K562 (cell line): ENCODE measurements around the gene GPR180. TPM values are rescaled to one million over a fixed set of nuclear protein-coding genes. Genes with fewer than 3 reads are reported as not detected.
A peak's percentile ranks its signal among the peaks of the same experiment; 100 is the strongest.

Experiments
- ATAC-seq: fragments of 200-7000 bp; cut with Tn5 transposase; 3 replicates; pipeline ENCODE4 v1.9.1; 2020; ENCODE audit warnings: moderate library complexity
- BruUV-seq: library from RNA; stranded (reverse); fragments of 400-500 nt; replicated peaks from 2 replicates; lab custom pipeline; 2021; lab: Mats Ljungman, UMichigan
- CTCF ChIA-PET: fragments of 300-600 bp; formaldehyde crosslinking; extraction: SDS; loops from one replicate; lab custom pipeline; 2021; ENCODE audit warnings: low intra/inter-chr PET ratio; lab: Yijun Ruan, JAX
- POLR2A ChIA-PET: fragments of 300-600, 350-650 bp; sonication (Branson Sonifier 250); formaldehyde crosslinking; extraction: SDS; loops from one replicate; lab custom pipeline; 2021; ENCODE audit warnings: antibody characterized with exemption, inconsistent platforms; lab: Yijun Ruan, JAX
- DNase-seq, 4 experiments: peaks; one replicate each; pipeline versions ENCODE4 v3.0.0 to v3.0.0-alpha.2; 2011 to 2018; ENCODE audit warnings: low spot score in 3 of 4, mixed read lengths in 3 of 4; ENCODE audit errors: extremely low read depth in 1 of 4
- FAIRE-seq: peaks from 2 replicates; lab custom pipeline; 2011; peaks lifted over from hg19 to GRCh38; lab: Jason Lieb, UNC
- H2AFZ ChIP-seq: 2 replicates; pipeline ENCODE4 v1.6.0; 2011; ENCODE audit warnings: low read depth, low read length, control low read depth, inconsistent platforms
- H3K27ac ChIP-seq: fragments of 200-600 bp; 3 replicates; pipeline ENCODE4 v1.8.0; 2011; ENCODE audit warnings: low read depth, mild to moderate bottlenecking, control low read depth, inconsistent platforms, low read length, moderate library complexity, mixed read lengths; ENCODE audit errors: extremely low read depth
- H3K27me3 ChIP-seq, 2 experiments: fragments of 300-600 bp in 1 of 2; 2 replicates in 1 of 2; 3 replicates in 1 of 2; pipeline versions ENCODE4 v1.6.0 to v1.8.0; 2011; ENCODE audit warnings: inconsistent platforms in 2 of 2, low read length in 2 of 2, mild to moderate bottlenecking in 1 of 2, mixed read lengths in 1 of 2, moderate library complexity in 1 of 2; ENCODE audit not compliant: control insufficient read depth in 2 of 2, insufficient read depth in 2 of 2
- H3K36me3 ChIP-seq: fragments of 300-600 bp; 3 replicates; pipeline ENCODE4 v1.8.0; 2011; ENCODE audit warnings: mild to moderate bottlenecking, low read length, inconsistent platforms; ENCODE audit not compliant: control insufficient read depth, insufficient read depth
- H3K4me1 ChIP-seq, 2 experiments: fragments of 200-600 bp in 1 of 2; replicated peaks in 1 of 2; 2 replicates in 1 of 2; 3 replicates in 1 of 2; pipeline versions ENCODE4 v1.5.1 to v1.8.0; 2011; ENCODE audit warnings: inconsistent platforms in 2 of 2, low read length in 2 of 2, mild to moderate bottlenecking in 1 of 2, mixed read lengths in 1 of 2, moderate library complexity in 1 of 2; ENCODE audit not compliant: control insufficient read depth in 2 of 2, insufficient read depth in 2 of 2
- H3K4me2 ChIP-seq: 2 replicates; pipeline ENCODE4 v1.6.1; 2011; ENCODE audit warnings: low read length, control low read depth, inconsistent platforms, mixed read lengths; ENCODE audit not compliant: insufficient read depth
- H3K4me3 ChIP-seq: fragments of 200-600 bp; sonication (generic), shearing (Covaris generic); 2 replicates; pipeline ENCODE4 v1.5.1; 2016; ENCODE audit warnings: control low read depth, inconsistent platforms
- H3K79me2 ChIP-seq: fragments of 200-600 bp; 3 replicates; pipeline ENCODE4 v1.8.0; 2011; ENCODE audit warnings: low read length, inconsistent platforms; ENCODE audit not compliant: control insufficient read depth, insufficient read depth
- H3K9ac ChIP-seq, 2 experiments: 2 replicates each; pipeline versions ENCODE4 v1.6.0 to v1.6.1; 2011; ENCODE audit warnings: low read depth in 2 of 2, low read length in 2 of 2, control low read depth in 1 of 2, inconsistent platforms in 1 of 2, mild to moderate bottlenecking in 1 of 2, mixed read lengths in 1 of 2; ENCODE audit not compliant: insufficient read depth in 1 of 2
- H3K9me1 ChIP-seq: one replicate; pipeline ENCODE4 v1.6.0; 2011; ENCODE audit warnings: inconsistent platforms, mild to moderate bottlenecking, low read length, moderate library complexity; ENCODE audit not compliant: control insufficient read depth, insufficient read depth
- H3K9me3 ChIP-seq: replicated peaks from 2 replicates; pipeline ENCODE4 v1.5.1; 2011; ENCODE audit warnings: low read depth, low read length, inconsistent platforms; ENCODE audit not compliant: control insufficient read depth, insufficient read depth
- H4K20me1 ChIP-seq: replicated peaks from 2 replicates; pipeline ENCODE4 v1.6.1; 2011; ENCODE audit warnings: low read length, inconsistent platforms, mixed read lengths; ENCODE audit not compliant: control insufficient read depth, insufficient read depth
- CAMTA2 ChIP-seq: fragments of 250-450 bp; sonication (Bioruptor Pico); conservative IDR thresholded peaks from 2 replicates; pipeline ENCODE4 v1.5.1; 2022
- CHD4 ChIP-seq: fragments of 200-600 bp; sonication (generic); IDR thresholded peaks from 3 replicates; pipeline ENCODE4 v1.6.1; 2012; ENCODE audit warnings: low read depth, mild to moderate bottlenecking, mixed read lengths, low read length, inconsistent platforms; ENCODE audit not compliant: insufficient read depth, insufficient replicate concordance, poor library complexity, severe bottlenecking
- NCOA4 ChIP-seq: fragments of 450-650 bp; IDR thresholded peaks from 2 replicates; pipeline ENCODE4 v1.6.1; 2018; ENCODE audit warnings: mild to moderate bottlenecking; ENCODE audit not compliant: partially characterized antibody
- NR1H2 ChIP-seq: sonication (generic); formaldehyde crosslinking; IDR thresholded peaks from 2 replicates; pipeline ENCODE4 v1.4.0; 2020; ENCODE audit warnings: mild to moderate bottlenecking, missing genetic modification reagents
- PTTG1 ChIP-seq: fragments of 450-650 bp; IDR thresholded peaks from 2 replicates; pipeline ENCODE4 v1.6.1; 2016; ENCODE audit warnings: low read depth, mild to moderate bottlenecking, missing genetic modification characterization, missing compliant biosample characterization
- RAD51 ChIP-seq: fragments of 450-650 bp; IDR thresholded peaks from 2 replicates; pipeline ENCODE4 v1.7.1; 2016; ENCODE audit warnings: low read depth, mild to moderate bottlenecking, borderline replicate concordance
- SFPQ ChIP-seq: fragments of 200-400 bp; formaldehyde crosslinking; IDR thresholded peaks from 2 replicates; pipeline ENCODE4 v1.6.1; 2017; ENCODE audit warnings: mild to moderate bottlenecking, low read depth, low read length, moderate library complexity
- SPI1 ChIP-seq: IDR thresholded peaks from 2 replicates; pipeline ENCODE4 v1.6.1; 2011; ENCODE audit warnings: low read depth, low read length, control low read depth, borderline replicate concordance
- THRA ChIP-seq: fragments of 450-650 bp; IDR thresholded peaks from 2 replicates; pipeline ENCODE4 v1.6.1; 2017; ENCODE audit warnings: mild to moderate bottlenecking, moderate library complexity
- USF2 ChIP-seq: sonication (generic); formaldehyde crosslinking; IDR thresholded peaks from 2 replicates; pipeline ENCODE4 v1.5.0; 2020; ENCODE audit warnings: missing genetic modification reagents
- WGBS: fragments of 100-300 bp; shearing (Covaris generic); methylation state at CpG from one replicate; pipeline ENCODE4 v1.1.6; 2016; ENCODE audit warnings: low coverage, mixed read lengths; ENCODE audit not compliant: insufficient coverage; ENCODE audit errors: missing lambda C conversion rate; 5-methylcytosine and 5-hydroxymethylcytosine counted together
- in situ Hi-C: fragments of 300-500 bp; cut with MboI; formaldehyde crosslinking; loops from 4 replicates; pipeline ENCODE4 v1.15.0; 2018; ENCODE audit warnings: inconsistent platforms, mixed read lengths
- intact Hi-C: fragments of 100-400 bp; cut with micrococcal nuclease; formaldehyde crosslinking; loops from 2 replicates; pipeline ENCODE4 v1.14.2; 2022
- polyA plus RNA-seq, 8 experiments: library from polyadenylated mRNA; depleted of rRNA in 4 of 8; stranded (reverse) in 5 of 8; unstranded in 3 of 8; fragments of >200 nt; fragmentation: Nextera tagmentation in 2 of 8; fragmentation: Illumina TruSeq in 1 of 8; extraction: Ambion mirVana in 2 of 8; extraction: Trizol in 1 of 8; gene quantifications; 2 replicates each; pipeline versions ENCODE4 v1.2.1 to v1.2.3, GENCODE V29; 2011 to 2014; ENCODE audit warnings: inconsistent platforms in 1 of 8, missing spikeins in 1 of 8
- total RNA-seq, 7 experiments: library from RNA; depleted of rRNA in 6 of 7; stranded (reverse); fragments of >200 nt in 6 of 7; fragmentation: Illumina TruSeq in 2 of 7; extraction: Trizol in 2 of 7; gene quantifications; 2 replicates each; pipeline versions ENCODE4 v1.2.1 to v1.2.3, GENCODE V29; 2011 to 2021; ENCODE audit warnings: low replicate concordance in 1 of 7
- TF ChIP-seq, protein P1 (sequence below): sonication (generic); formaldehyde crosslinking; IDR thresholded peaks from 2 replicates; pipeline ENCODE4 v1.8.0; 2022; ENCODE audit warnings: mild to moderate bottlenecking, missing genetic modification reagents

Gene GPR180
- total and polyA plus RNA-seq, 9 of the 15 experiments (the other 6 are each of a cell fraction or from before 2014, with no cell fraction given), result 0.77 to 4.1 (median 1.8) TPM

- Histone ChIP-seq H3K36me3 (peaks cover 10% of the 10 kb centered on the region; the same call in 2 of the 3 replicates), H3K4me2 (no peak overlapping the region), H3K4me1 (peaks cover 8 to 17% of the 10 kb centered on the region in 2 experiments; a peak in 4 of 5 replicates), H3K4me3 (no peak overlapping the region), H3K9ac (no peak overlapping the region), H2AFZ (0 out of 2 replicates have a peak overlapping the region, but pooled peaks have one; percentile 19), H3K79me2 (peaks cover 41% of the 10 kb centered on the region), H3K9me3 (peaks cover 5% of the 10 kb centered on the region), H4K20me1 (no peaks in the 10 kb centered on the region), H3K9me1 (no peaks in the 10 kb centered on the region), H3K27me3 (no peaks in the 10 kb centered on the region), H3K27ac (no peak overlapping the region)
- POLR2A ChIA-PET, result no interaction called here
- no TSS peak for BruUV-seq
- in situ Hi-C loops, result no loop called here
- FAIRE-seq (no peak), ATAC-seq (no peak), DNase-seq (no peak)
- TF ChIP-seq PTTG1 (tag), result no peak
- no peak for TF ChIP-seq NCOA4
- intact Hi-C loops, result no loop called here
- WGBS, result 94% methylated on average over 3 of the region's 3 CpGs
- CTCF ChIA-PET, result no interaction called here
These were observed 3.4 kb upstream of the GPR180 start for GRCh38 chr13:94598281-94598680.

DNA sequence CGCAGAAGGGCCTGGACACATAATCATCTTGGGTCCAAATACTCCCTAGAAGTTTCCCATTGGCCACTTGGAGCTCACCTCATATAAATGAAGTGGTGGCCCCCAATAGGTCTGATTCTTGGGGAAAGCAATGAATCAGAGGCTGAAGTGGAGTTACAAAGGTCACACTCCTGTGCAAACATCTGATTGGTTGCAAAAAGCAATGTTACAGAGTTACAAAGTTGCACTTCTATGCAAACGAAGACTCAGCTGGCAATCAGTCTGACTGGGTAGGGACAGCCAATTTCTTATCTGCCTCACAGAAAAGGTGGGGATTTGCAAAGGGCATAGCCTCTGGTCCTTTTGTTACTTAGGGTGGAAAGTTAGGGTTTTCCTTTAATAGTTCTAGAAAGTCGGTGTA is 1.8 kb upstream of the GPR180 start:
- H3K4me1 ChIP-seq, result peaks cover 2 to 17% of the 10 kb centered on the region in 2 experiments; a peak in 3 of 5 replicates
- H3K36me3 ChIP-seq, result no peaks in the 10 kb centered on the region; the same call in 2 of the 3 replicates
- no peak for ATAC-seq
- H4K20me1 ChIP-seq, result no peaks in the 10 kb centered on the region
- no peaks in the 10 kb centered on the region for H3K27me3 ChIP-seq
- no TSS peak for BruUV-seq
- H3K4me3 ChIP-seq, result no peak overlapping the region
- in situ Hi-C loops, result no loop called here
- H3K79me2 ChIP-seq, result peaks cover 27% of the 10 kb centered on the region
- no peak overlapping the region for H3K27ac ChIP-seq
- 59% methylated on average over 3 of the region's 3 CpGs for WGBS
- H2AFZ ChIP-seq, result no peak overlapping the region
- peaks cover 5% of the 10 kb centered on the region for H3K9me3 ChIP-seq
- no peak for DNase-seq
- H3K9ac ChIP-seq, result no peak overlapping the region
- intact Hi-C loops, result no loop called here
- H3K9me1 ChIP-seq, result no peaks in the 10 kb centered on the region
- ChIA-PET POLR2A (no interaction called here), CTCF (no interaction called here)
- H3K4me2 ChIP-seq, result no peak overlapping the region
- FAIRE-seq, result no peak
- no peak for TF ChIP-seq RAD51
- no peak for TF ChIP-seq THRA
- no peak for TF ChIP-seq CAMTA2 (CRISPR knock-in tag)
- TF ChIP-seq SFPQ, result no peak
- no peak for TF ChIP-seq USF2 (CRISPR knock-in tag)
- TF ChIP-seq CHD4, result no peak
- TF ChIP-seq NR1H2, result no peak
- TF ChIP-seq, protein P1, sequence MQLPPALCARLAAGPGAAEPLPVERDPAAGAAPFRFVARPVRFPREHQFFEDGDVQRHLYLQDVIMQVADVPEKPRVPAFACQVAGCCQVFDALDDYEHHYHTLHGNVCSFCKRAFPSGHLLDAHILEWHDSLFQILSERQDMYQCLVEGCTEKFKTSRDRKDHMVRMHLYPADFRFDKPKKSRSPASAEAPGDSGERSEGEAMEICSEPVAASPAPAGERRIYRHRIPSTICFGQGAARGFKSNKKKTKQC (CRISPR knock-in tag), result no peak
- no peak for TF ChIP-seq SPI1
